Vagina (tissue), 2 donors: ENCODE data around the gene VWDE. TPM values are rescaled to one million over a fixed set of nuclear protein-coding genes. Genes with fewer than 3 reads are reported as not detected.

Source experiments
- DNase-seq, 2 donors: peaks; one replicate each; pipeline ENCODE4 v3.0.0-alpha.2; 2017; ENCODE audit errors: extremely low spot score in 2 of 2
- H3K27ac ChIP-seq: fragments of 200-600 bp; sonication (generic); one replicate; pipeline ENCODE4 v1.5.1; 2019
- H3K27me3 ChIP-seq: fragments of 200-600 bp; sonication (generic); one replicate; pipeline ENCODE4 v1.5.1; 2019
- H3K36me3 ChIP-seq, 2 donors: fragments of 200-600 bp; sonication (generic); one replicate each; pipeline ENCODE4 v1.5.1; 2017 to 2019
- H3K4me1 ChIP-seq: fragments of 200-600 bp; sonication (generic); one replicate; pipeline ENCODE4 v1.5.1; 2019
- H3K4me3 ChIP-seq, 2 donors: fragments of 200-600 bp; sonication (generic); 1 replicate in 1 of 2; 2 replicates in 1 of 2; pipeline ENCODE4 v1.5.1; 2016 to 2019
- H3K9me3 ChIP-seq: fragments of 200-600 bp; sonication (generic); one replicate; pipeline ENCODE4 v1.5.1; 2019
- CTCF ChIP-seq, 3 experiments: fragments of 450-650 bp in 2 of 3; fragments of 200-600 bp in 1 of 3; sonication (generic) in 1 of 3; IDR thresholded peaks; one replicate each; pipeline ENCODE4 v1.5.1; 2017 to 2019; ENCODE audit warnings: antibody characterized with exemption in 3 of 3, mild to moderate bottlenecking in 2 of 3, moderate library complexity in 2 of 3
- POLR2A ChIP-seq, 2 donors: fragments of 450-650 bp; IDR thresholded peaks; one replicate each; pipeline ENCODE4 v1.6.1; 2017; ENCODE audit warnings: antibody characterized with exemption in 2 of 2, mild to moderate bottlenecking in 2 of 2, moderate library complexity in 2 of 2
- POLR2AphosphoS5 ChIP-seq, 2 donors: sonication (generic); formaldehyde crosslinking; IDR thresholded peaks; one replicate each; pipeline ENCODE4 v1.9.0; 2017; ENCODE audit warnings: antibody characterized with exemption in 2 of 2, mild to moderate bottlenecking in 2 of 2, low read depth in 1 of 2; ENCODE audit not compliant: insufficient read depth in 1 of 2
- intact Hi-C: fragments of 100-400 bp; cut with DNase I; formaldehyde crosslinking; loops from one replicate; pipeline ENCODE4 v1.15.1; 2023
- total RNA-seq: library from RNA; depleted of rRNA; stranded (reverse); fragments of >200 nt; gene quantifications from one replicate; pipeline ENCODE4 v1.2.3, GENCODE V29; 2016

VWDE gene
- total RNA-seq, 1 donor from 2014 or later: 2.9 TPM

GRCh38 chr7:12436896-12437535, 33.4 kb upstream of the VWDE start:
- H3K27ac ChIP-seq: no peak overlapping the region
- intact Hi-C loops: no loop called here
- TF ChIP-seq POLR2A (IDR thresholded peaks at IDR 0.05) (no peak), POLR2AphosphoS5 (IDR thresholded peaks at IDR 0.05; ENCODE audit: insufficient read depth in 1 of 2, low read depth in 1 of 2) (no peak), CTCF (IDR thresholded peaks at IDR 0.05) (no peak)
- H3K4me1 ChIP-seq: no peaks in the 10 kb centered on the region
- H3K4me3 ChIP-seq: no peak overlapping the region
- no peaks in the 10 kb centered on the region for H3K36me3 ChIP-seq
- no peaks in the 10 kb centered on the region for H3K27me3 ChIP-seq
- DNase-seq: no peak
- H3K9me3 ChIP-seq: no peaks in the 10 kb centered on the region

GRCh38 chr7:12436126-12436525, 32.5 kb upstream of the VWDE start:
- H3K27me3 ChIP-seq: no peaks in the 10 kb centered on the region
- intact Hi-C loops: no loop called here
- TF ChIP-seq POLR2AphosphoS5 (IDR thresholded peaks at IDR 0.05; ENCODE audit: insufficient read depth in 1 of 2, low read depth in 1 of 2) (no peak), CTCF (IDR thresholded peaks at IDR 0.05) (no peak), POLR2A (IDR thresholded peaks at IDR 0.05) (no peak)

GRCh38 chr7:12434012-12434642, 30.5 kb upstream of the VWDE start:
- no peak for DNase-seq
- intact Hi-C loops: no loop called here
- no peak overlapping the region for H3K27ac ChIP-seq
- TF ChIP-seq POLR2A (IDR thresholded peaks at IDR 0.05): no peak
- TF ChIP-seq POLR2AphosphoS5 (IDR thresholded peaks at IDR 0.05; ENCODE audit: insufficient read depth in 1 of 2, low read depth in 1 of 2): no peak
- TF ChIP-seq CTCF (IDR thresholded peaks at IDR 0.05): no peak
- no peaks in the 10 kb centered on the region for H3K9me3 ChIP-seq
- no peaks in the 10 kb centered on the region for H3K36me3 ChIP-seq
- no peak overlapping the region for H3K4me3 ChIP-seq
- H3K4me1 ChIP-seq: no peaks in the 10 kb centered on the region
- no peaks in the 10 kb centered on the region for H3K27me3 ChIP-seq

More at GRCh38 chr7:12436126-12436525, 32.5 kb upstream of the VWDE start:
- Histone ChIP-seq H3K4me1 (no peaks in the 10 kb centered on the region), H3K4me3 (no peak overlapping the region), H3K9me3 (no peaks in the 10 kb centered on the region), H3K36me3 (no peaks in the 10 kb centered on the region), H3K27ac (no peak overlapping the region)
- DNase-seq: no peak

GRCh38 chr7:12431886-12432556, 28.4 kb upstream of the VWDE start:
- no peak for DNase-seq
- H3K4me3 ChIP-seq: no peak overlapping the region

More at GRCh38 chr7:12431886-12432556, 28.4 kb upstream of the VWDE start:
- Histone ChIP-seq H3K27me3 (no peaks in the 10 kb centered on the region), H3K27ac (no peak overlapping the region), H3K9me3 (no peaks in the 10 kb centered on the region), H3K36me3 (no peaks in the 10 kb centered on the region), H3K4me1 (no peaks in the 10 kb centered on the region)
- TF ChIP-seq POLR2AphosphoS5 (IDR thresholded peaks at IDR 0.05; ENCODE audit: insufficient read depth in 1 of 2, low read depth in 1 of 2) (no peak), POLR2A (IDR thresholded peaks at IDR 0.05) (no peak), CTCF (IDR thresholded peaks at IDR 0.05) (no peak)
- intact Hi-C loops: no loop called here
